SU-DHL-6 (cell line): ENCODE results near the gene SYK.

Source experiments
- CTCF ChIP-seq: fragments of 200-600 bp; sonication (generic); IDR thresholded peaks from one replicate; pipeline ENCODE4 v1.5.1; 2017; ENCODE audit warnings: antibody characterized with exemption, mild to moderate bottlenecking, low read length, moderate library complexity; ENCODE audit not compliant: insufficient read depth, poor library complexity, severe bottlenecking
- EZH2phosphoT487 ChIP-seq: fragments of 200-600 bp; sonication (generic), shearing (Covaris generic); conservative IDR thresholded peaks from 2 replicates; pipeline ENCODE4 v1.6.1; 2018; ENCODE audit warnings: mild to moderate bottlenecking, antibody characterized with exemption, low read length, moderate library complexity, mixed read lengths

- TF ChIP-seq CTCF (no peak), EZH2phosphoT487 (no peak)
Measured at GRCh38 chr9:90854637-90855175, 53.1 kb downstream of the SYK start.
